ENCODE results near the gene ABCA6. TPM values are rescaled to one million over a fixed set of nuclear protein-coding genes. Genes with fewer than 3 reads are reported as not detected.

The ABCA6 gene
- total and polyA plus RNA-seq, 4 experiments from 2014 or later: 0.53 to 0.67 TPM; not detected in 2

GRCh38 chr17:69142175-69142802 lies 594 bp upstream of the ABCA6 start:
- no peaks in the 10 kb centered on the region for H3K36me3 ChIP-seq (ENCODE audit: insufficient read depth, low read length)
- ChIA-PET CTCF (ENCODE audit: partially characterized antibody) (no interaction called here), POLR2A (ENCODE audit: partially characterized antibody) (no interaction called here)
- no peaks in the 10 kb centered on the region for H3K4me1 Mint-ChIP-seq
- H3K27me3 Mint-ChIP-seq: peaks cover 2 to 4% of the 10 kb centered on the region in 2 donors
- H3K9me3 Mint-ChIP-seq: peaks cover 0 to 6% (median 1%) of the 10 kb centered on the region in 8 donors
- H3K27me3 ChIP-seq (ENCODE audit: insufficient read depth, low read length): no peaks in the 10 kb centered on the region
- no peaks in the 10 kb centered on the region for H3K36me3 Mint-ChIP-seq
- H3K27ac ChIP-seq (ENCODE audit: low read depth, low read length): no peak overlapping the region
- H3K4me1 ChIP-seq (ENCODE audit: insufficient read depth, low read length): no peaks in the 10 kb centered on the region
- no peak overlapping the region for H3K4me3 ChIP-seq (ENCODE audit: low read length in 2 of 2)
- intact Hi-C loops (cut with micrococcal nuclease): no loop called here
- no peak for DNase-seq
- H3K27ac Mint-ChIP-seq: no peak overlapping the region
- H3K9me3 ChIP-seq (ENCODE audit: control insufficient read depth in 1 of 2, low read length in 2 of 2): no peaks in the 10 kb centered on the region
- H3K4me3 Mint-ChIP-seq: no peak overlapping the region

DNA sequence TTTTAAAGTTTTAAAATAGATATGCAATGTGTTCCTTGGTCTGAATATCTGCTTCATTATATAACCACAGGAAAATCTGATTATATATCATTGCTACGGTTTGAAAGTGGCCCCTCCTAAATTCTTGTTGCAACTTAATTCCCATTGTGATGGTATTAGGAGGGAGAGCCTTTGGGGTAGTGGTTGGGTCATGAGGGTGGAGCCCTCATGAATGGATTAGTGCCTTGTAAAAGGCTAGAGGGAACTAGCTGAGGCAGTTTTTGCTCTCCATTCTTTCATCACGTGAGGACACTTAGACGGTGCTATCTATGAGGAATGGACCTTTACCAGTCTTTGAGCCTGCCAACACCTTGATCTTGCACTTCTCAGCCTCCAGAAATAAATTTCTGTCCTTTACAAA lies 7.6 kb downstream of the ABCA6 start:
- H3K9me3 ChIP-seq (ENCODE audit: control insufficient read depth in 1 of 2, low read length in 2 of 2): no peaks in the 10 kb centered on the region
- H3K27ac Mint-ChIP-seq: no peak overlapping the region
- intact Hi-C loops (cut with micrococcal nuclease): no loop called here
- H3K4me1 ChIP-seq (ENCODE audit: insufficient read depth, low read length): no peaks in the 10 kb centered on the region
- DNase-seq: no peak
- H3K27ac ChIP-seq (ENCODE audit: low read depth, low read length): no peak overlapping the region
- POLR2A ChIA-PET (ENCODE audit: partially characterized antibody): no interaction called here
- H3K4me1 Mint-ChIP-seq: no peaks in the 10 kb centered on the region
- CTCF ChIA-PET (ENCODE audit: partially characterized antibody): no interaction called here
- H3K36me3 ChIP-seq (ENCODE audit: insufficient read depth, low read length): no peaks in the 10 kb centered on the region
- no peak overlapping the region for H3K4me3 ChIP-seq (ENCODE audit: low read length in 2 of 2)
- H3K27me3 Mint-ChIP-seq: peaks cover 0 to 3% of the 10 kb centered on the region in 2 donors
- H3K4me3 Mint-ChIP-seq: no peak overlapping the region
- H3K9me3 Mint-ChIP-seq: peaks cover 0 to 9% (median 3%) of the 10 kb centered on the region in 8 donors
- H3K27me3 ChIP-seq (ENCODE audit: insufficient read depth, low read length): no peaks in the 10 kb centered on the region
- peaks cover 3 to 7% of the 10 kb centered on the region in 2 donors for H3K36me3 Mint-ChIP-seq

- H3K4me1 ChIP-seq (ENCODE audit: insufficient read depth, low read length): no peaks in the 10 kb centered on the region
- ChIA-PET CTCF (ENCODE audit: partially characterized antibody) (no interaction called here), POLR2A (ENCODE audit: partially characterized antibody) (no interaction called here)
- no peaks in the 10 kb centered on the region for H3K9me3 ChIP-seq (ENCODE audit: control insufficient read depth in 1 of 2, low read length in 2 of 2)
- peaks cover 0 to 3% (median 0%) of the 10 kb centered on the region in 8 donors for H3K9me3 Mint-ChIP-seq
- no peaks in the 10 kb centered on the region for H3K4me1 Mint-ChIP-seq
- H3K27ac Mint-ChIP-seq: no peak overlapping the region
- peaks cover 0 to 3% of the 10 kb centered on the region in 2 donors for H3K27me3 Mint-ChIP-seq
- peaks cover 3 to 4% of the 10 kb centered on the region in 2 donors for H3K36me3 Mint-ChIP-seq
- no peak overlapping the region for H3K4me3 Mint-ChIP-seq
- DNase-seq: no peak
- H3K27ac ChIP-seq (ENCODE audit: low read depth, low read length): no peak overlapping the region
- no peaks in the 10 kb centered on the region for H3K27me3 ChIP-seq (ENCODE audit: insufficient read depth, low read length)
- H3K4me3 ChIP-seq (ENCODE audit: low read length in 2 of 2): no peak overlapping the region
- H3K36me3 ChIP-seq (ENCODE audit: insufficient read depth, low read length): no peaks in the 10 kb centered on the region
- intact Hi-C loops (cut with micrococcal nuclease): no loop called here
Observed at GRCh38 chr17:69130627-69131296, 10.9 kb downstream of the ABCA6 start.

DNA sequence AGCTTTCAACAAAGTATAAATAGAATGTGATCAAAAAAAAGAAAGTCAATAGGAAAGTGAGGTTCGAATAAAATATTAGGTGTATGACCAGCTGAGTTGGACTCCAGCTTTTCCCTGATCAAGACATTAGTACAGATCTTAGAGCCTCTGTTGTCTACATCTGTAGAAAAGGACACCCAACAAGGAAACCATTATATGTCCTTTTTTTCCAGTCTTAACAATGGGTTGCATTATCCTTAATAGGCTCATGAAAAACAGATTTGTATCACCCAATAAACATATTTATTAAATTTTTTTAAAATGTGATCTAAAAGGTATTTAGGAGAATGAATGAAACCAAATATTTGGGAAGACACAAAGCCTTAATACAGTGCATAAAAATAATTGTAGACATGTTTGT lies 18.1 kb downstream of the ABCA6 start:
- H3K27ac Mint-ChIP-seq: no peak overlapping the region
- Histone ChIP-seq H3K27ac (ENCODE audit: low read depth, low read length) (no peak overlapping the region), H3K4me3 (ENCODE audit: low read length in 2 of 2) (no peak overlapping the region), H3K36me3 (ENCODE audit: insufficient read depth, low read length) (no peaks in the 10 kb centered on the region), H3K9me3 (ENCODE audit: control insufficient read depth in 1 of 2, low read length in 2 of 2) (no peaks in the 10 kb centered on the region), H3K4me1 (ENCODE audit: insufficient read depth, low read length) (no peaks in the 10 kb centered on the region), H3K27me3 (ENCODE audit: insufficient read depth, low read length) (no peaks in the 10 kb centered on the region)
- no peaks in the 10 kb centered on the region for H3K4me1 Mint-ChIP-seq
- peaks cover 0 to 2% (median 0%) of the 10 kb centered on the region in 8 donors for H3K9me3 Mint-ChIP-seq
- H3K36me3 Mint-ChIP-seq: no peaks in the 10 kb centered on the region
- H3K27me3 Mint-ChIP-seq: no peaks in the 10 kb centered on the region
- POLR2A ChIA-PET (ENCODE audit: partially characterized antibody): no interaction called here
- intact Hi-C loops (cut with micrococcal nuclease): no loop called here
- H3K4me3 Mint-ChIP-seq: no peak overlapping the region
- CTCF ChIA-PET (ENCODE audit: partially characterized antibody): no interaction called here
- no peak for DNase-seq

GRCh38 chr17:69122065-69122464 lies 19.6 kb downstream of the ABCA6 start:
- ChIA-PET POLR2A (ENCODE audit: partially characterized antibody) (no interaction called here), CTCF (ENCODE audit: partially characterized antibody) (no interaction called here)
- no peaks in the 10 kb centered on the region for H3K36me3 Mint-ChIP-seq
- Histone ChIP-seq H3K27ac (ENCODE audit: low read depth, low read length) (no peak overlapping the region), H3K27me3 (ENCODE audit: insufficient read depth, low read length) (no peaks in the 10 kb centered on the region), H3K4me3 (ENCODE audit: low read length in 2 of 2) (no peak overlapping the region), H3K4me1 (ENCODE audit: insufficient read depth, low read length) (no peaks in the 10 kb centered on the region), H3K36me3 (ENCODE audit: insufficient read depth, low read length) (no peaks in the 10 kb centered on the region), H3K9me3 (ENCODE audit: control insufficient read depth in 1 of 2, low read length in 2 of 2) (no peaks in the 10 kb centered on the region)
- no peak overlapping the region for H3K27ac Mint-ChIP-seq
- H3K9me3 Mint-ChIP-seq: peaks cover 0 to 2% (median 0%) of the 10 kb centered on the region in 8 donors
- no peaks in the 10 kb centered on the region for H3K4me1 Mint-ChIP-seq
- no peaks in the 10 kb centered on the region for H3K27me3 Mint-ChIP-seq
- DNase-seq: no peak
- H3K4me3 Mint-ChIP-seq: no peak overlapping the region
- intact Hi-C loops (cut with micrococcal nuclease): no loop called here

- ChIA-PET CTCF (ENCODE audit: partially characterized antibody) (no interaction called here), POLR2A (ENCODE audit: partially characterized antibody) (no interaction called here)
- Mint-ChIP-seq H3K36me3 (no peaks in the 10 kb centered on the region), H3K4me1 (no peaks in the 10 kb centered on the region), H3K9me3 (peaks cover 0 to 2% (median 0%) of the 10 kb centered on the region in 8 donors), H3K4me3 (no peak overlapping the region), H3K27me3 (no peaks in the 10 kb centered on the region), H3K27ac (no peak overlapping the region)
- no peak for DNase-seq
- no peaks in the 10 kb centered on the region for H3K27me3 ChIP-seq (ENCODE audit: insufficient read depth, low read length)
- H3K9me3 ChIP-seq (ENCODE audit: control insufficient read depth in 1 of 2, low read length in 2 of 2): no peaks in the 10 kb centered on the region
- no peak overlapping the region for H3K27ac ChIP-seq (ENCODE audit: low read depth, low read length)
- intact Hi-C loops (cut with micrococcal nuclease): no loop called here
- no peaks in the 10 kb centered on the region for H3K36me3 ChIP-seq (ENCODE audit: insufficient read depth, low read length)
- no peaks in the 10 kb centered on the region for H3K4me1 ChIP-seq (ENCODE audit: insufficient read depth, low read length)
- no peak overlapping the region for H3K4me3 ChIP-seq (ENCODE audit: low read length in 2 of 2)
Observed at GRCh38 chr17:69117855-69118784, 23.6 kb downstream of the ABCA6 start.

- Histone ChIP-seq H3K27ac (ENCODE audit: low read depth, low read length) (no peak overlapping the region), H3K4me1 (ENCODE audit: insufficient read depth, low read length) (no peaks in the 10 kb centered on the region), H3K9me3 (ENCODE audit: control insufficient read depth in 1 of 2, low read length in 2 of 2) (no peaks in the 10 kb centered on the region), H3K36me3 (ENCODE audit: insufficient read depth, low read length) (no peaks in the 10 kb centered on the region), H3K27me3 (ENCODE audit: insufficient read depth, low read length) (no peaks in the 10 kb centered on the region), H3K4me3 (ENCODE audit: low read length in 2 of 2) (no peak overlapping the region)
- ChIA-PET POLR2A (ENCODE audit: partially characterized antibody) (no interaction called here), CTCF (ENCODE audit: partially characterized antibody) (no interaction called here)
- no peak overlapping the region for H3K4me3 Mint-ChIP-seq
- H3K4me1 Mint-ChIP-seq: peaks cover 0 to 2% (median under 1%) of the 10 kb centered on the region in 4 donors
- H3K27ac Mint-ChIP-seq: no peak overlapping the region
- H3K27me3 Mint-ChIP-seq: no peaks in the 10 kb centered on the region
- H3K9me3 Mint-ChIP-seq: no peaks in the 10 kb centered on the region
- DNase-seq: no peak
- intact Hi-C loops (cut with micrococcal nuclease): no loop called here
- no peaks in the 10 kb centered on the region for H3K36me3 Mint-ChIP-seq
Observed at GRCh38 chr17:69111794-69112193, 29.9 kb downstream of the ABCA6 start.

Data from CD4-positive, alpha-beta memory T cell (primary cell).